CD4-positive, alpha-beta T cell treated with Interleukin-2 at 100 ng/mL for 4 hours (primary cell): ENCODE data around the gene PAQR5.
"Not testable (repeated sequence)": the region's sequence is repeated elsewhere in the genome, so short reads cannot be mapped to it uniquely, and the experiment has no call there.

Experiments used
- DNase-seq: peaks from one replicate; pipeline ENCODE4 v3.0.0-alpha.2; 2020; ENCODE audit warnings: low spot score

Gene PAQR5

GRCh38 chr15:69298697-69299441 lies at the start of gene PAQR5:
Gene PAQR5 (plus strand): TSS chr15:69298912. CDS start chr15:69360081, 61,169 bp downstream.
- DNase-seq = no peak

GRCh38 chr15:69253156-69253555 lies 45.6 kb upstream of the PAQR5 start:
- no peak for DNase-seq

GRCh38 chr15:69265347-69265955 lies 33.3 kb upstream of the PAQR5 start:
- DNase-seq = peak; percentile 18

- no peak for DNase-seq
Observed at GRCh38 chr15:69271217-69271616, 27.5 kb upstream of the PAQR5 start.

- DNase-seq = no peak
Observed at GRCh38 chr15:69272139-69272538, 26.6 kb upstream of the PAQR5 start.

GRCh38 chr15:69272891-69273290 lies 25.8 kb upstream of the PAQR5 start:
- no peak for DNase-seq

- no peak for DNase-seq
Observed at GRCh38 chr15:69275074-69275670, 23.5 kb upstream of the PAQR5 start.

- DNase-seq = no peak
Observed at GRCh38 chr15:69275933-69276560, 22.7 kb upstream of the PAQR5 start.

GRCh38 chr15:69277316-69277715 lies 21.4 kb upstream of the PAQR5 start:
- DNase-seq = no peak

GRCh38 chr15:69279636-69280035 lies 19.1 kb upstream of the PAQR5 start:
- no peak for DNase-seq

- no peak for DNase-seq
Observed at GRCh38 chr15:69280783-69281182, 17.9 kb upstream of the PAQR5 start.

GRCh38 chr15:69282104-69282743 lies 16.5 kb upstream of the PAQR5 start:
- DNase-seq = no peak

GRCh38 chr15:69285834-69286233 lies 12.9 kb upstream of the PAQR5 start:
- no peak for DNase-seq

GRCh38 chr15:69288011-69288410 lies 10.7 kb upstream of the PAQR5 start:
- DNase-seq = no peak

GRCh38 chr15:69288531-69289341 lies 10.0 kb upstream of the PAQR5 start:
- no peak for DNase-seq

GRCh38 chr15:69289342-69290146 lies 9.2 kb upstream of the PAQR5 start:
- DNase-seq = no peak

- DNase-seq = no peak
Observed at GRCh38 chr15:69290346-69291164, 8.2 kb upstream of the PAQR5 start.

- not testable (repeated sequence) for DNase-seq
Observed at GRCh38 chr15:69291651-69292050, 7.1 kb upstream of the PAQR5 start.

GRCh38 chr15:69292826-69293420 lies 5.8 kb upstream of the PAQR5 start:
- no peak for DNase-seq
